MCF 10A (cell line): ENCODE measurements around the gene TP53TG5. TPM values are rescaled to one million over a fixed set of nuclear protein-coding genes. Genes with fewer than 3 reads are reported as not detected.

Experiments used
- microRNA-seq: library from miRNA; unstranded; fragments of <30 nt; microRNA quantifications from one replicate; pipeline ENCODE4 v1.2.0, GENCODE V29; 2022
- total RNA-seq: library from RNA; stranded (reverse); gene quantifications from 2 replicates; pipeline ENCODE4 v1.2.3, GENCODE V29; 2022

The TP53TG5 gene
- total RNA-seq, 1 experiment from 2014 or later: not detected

Small RNA genes within 50 kb of the gene (microRNA-seq; reads per million reads assigned to microRNA genes)
- gene MIR6812: 1.3 reads per million, percentile 3 among the genes with 10 or more reads in this experiment

Other genes with a start within 250 kb of the TP53TG5 start
- gene PI3, start 203.4 kb downstream of the TP53TG5 start, total RNA-seq: 1.0 and 2.8 TPM in 2 replicates
- gene SEMG1, start 171.3 kb downstream of the TP53TG5 start, total RNA-seq: not detected in 2 replicates
- not detected in 2 replicates for gene SEMG2, start 157.0 kb downstream of the TP53TG5 start, total RNA-seq
- 273 and 284 TPM in 2 replicates for gene SLPI, start 123.8 kb downstream of the TP53TG5 start, total RNA-seq
- gene RBPJL, start 71.5 kb downstream of the TP53TG5 start, total RNA-seq: not detected in 2 replicates
- gene MATN4, start 70.0 kb downstream of the TP53TG5 start, total RNA-seq: 0.20 TPM in 1 of 2 replicates, not detected in the other
- 180 and 209 TPM in 2 replicates for gene SDC4, start 29.9 kb downstream of the TP53TG5 start, total RNA-seq
- gene SYS1, start 15.2 kb downstream of the TP53TG5 start, total RNA-seq: 19.1 and 28.2 TPM in 2 replicates
- gene DBNDD2, start 30.0 kb upstream of the TP53TG5 start, total RNA-seq: 9.1 and 13.0 TPM in 2 replicates
- 79.4 and 84.3 TPM in 2 replicates for gene PIGT, start 37.8 kb upstream of the TP53TG5 start, total RNA-seq
- not detected in 2 replicates for gene WFDC2, start 91.4 kb upstream of the TP53TG5 start, total RNA-seq
- not detected in 2 replicates for gene SPINT3, start 137.3 kb upstream of the TP53TG5 start, total RNA-seq
- gene WFDC6, start 161.2 kb upstream of the TP53TG5 start, total RNA-seq: not detected in 2 replicates
- gene EPPIN, start 169.1 kb upstream of the TP53TG5 start, total RNA-seq: not detected in 2 replicates
- gene WFDC8, start 201.0 kb upstream of the TP53TG5 start, total RNA-seq: not detected in 2 replicates